GM23338 (cell line): ENCODE measurements around the gene GSTM1.

ENCODE experiments used
- EZH2 ChIP-seq: fragments of 200-600 bp; sonication (generic); IDR thresholded peaks from one replicate; pipeline ENCODE4 v1.8.0; 2017; ENCODE audit warnings: antibody characterized with exemption, mild to moderate bottlenecking, low read depth; ENCODE audit not compliant: unreplicated experiment
- TF ChIP-seq, protein P1 (sequence below), 2 experiments: fragments of 200-600 bp in 1 of 2; sonication (generic) in 1 of 2; conservative IDR thresholded peaks; 2 replicates each; pipeline versions ENCODE4 v1.5.1 to v1.6.1; 2016 to 2017; ENCODE audit warnings: antibody characterized with exemption in 2 of 2, low read depth in 2 of 2, mild to moderate bottlenecking in 2 of 2, moderate library complexity in 1 of 2

DNA sequence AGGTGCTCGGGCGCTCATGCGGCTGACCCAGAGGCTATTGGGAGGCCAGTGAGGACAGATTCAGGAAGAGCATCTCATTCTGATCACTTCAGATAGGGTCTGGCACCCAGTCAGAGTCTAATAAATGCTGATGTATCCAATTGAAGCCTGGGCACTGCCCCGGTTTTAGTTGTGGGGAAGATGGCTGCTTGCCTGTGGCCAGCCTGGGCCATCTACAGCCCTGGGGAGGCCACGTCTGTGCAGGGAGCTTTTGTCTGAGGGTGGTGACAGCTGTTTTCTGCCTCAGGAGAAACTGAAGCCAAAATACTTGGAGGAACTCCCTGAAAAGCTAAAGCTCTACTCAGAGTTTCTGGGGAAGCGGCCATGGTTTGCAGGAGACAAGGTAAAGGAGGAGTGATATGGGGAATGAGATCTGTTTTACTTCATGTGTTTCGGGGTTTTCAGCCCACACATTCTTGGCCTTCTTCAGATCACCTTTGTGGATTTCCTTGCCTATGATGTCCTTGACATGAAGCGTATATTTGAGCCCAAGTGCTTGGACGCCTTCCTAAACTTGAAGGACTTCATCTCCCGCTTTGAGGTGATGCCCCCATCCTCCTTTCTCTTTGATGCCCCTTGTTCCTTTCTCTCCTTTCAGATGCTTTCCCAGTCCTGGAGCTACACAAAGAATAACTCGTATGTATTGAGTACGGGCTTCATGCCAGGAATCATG lies 27.2 kb downstream of the GSTM1 start:
- TF ChIP-seq, protein P1, sequence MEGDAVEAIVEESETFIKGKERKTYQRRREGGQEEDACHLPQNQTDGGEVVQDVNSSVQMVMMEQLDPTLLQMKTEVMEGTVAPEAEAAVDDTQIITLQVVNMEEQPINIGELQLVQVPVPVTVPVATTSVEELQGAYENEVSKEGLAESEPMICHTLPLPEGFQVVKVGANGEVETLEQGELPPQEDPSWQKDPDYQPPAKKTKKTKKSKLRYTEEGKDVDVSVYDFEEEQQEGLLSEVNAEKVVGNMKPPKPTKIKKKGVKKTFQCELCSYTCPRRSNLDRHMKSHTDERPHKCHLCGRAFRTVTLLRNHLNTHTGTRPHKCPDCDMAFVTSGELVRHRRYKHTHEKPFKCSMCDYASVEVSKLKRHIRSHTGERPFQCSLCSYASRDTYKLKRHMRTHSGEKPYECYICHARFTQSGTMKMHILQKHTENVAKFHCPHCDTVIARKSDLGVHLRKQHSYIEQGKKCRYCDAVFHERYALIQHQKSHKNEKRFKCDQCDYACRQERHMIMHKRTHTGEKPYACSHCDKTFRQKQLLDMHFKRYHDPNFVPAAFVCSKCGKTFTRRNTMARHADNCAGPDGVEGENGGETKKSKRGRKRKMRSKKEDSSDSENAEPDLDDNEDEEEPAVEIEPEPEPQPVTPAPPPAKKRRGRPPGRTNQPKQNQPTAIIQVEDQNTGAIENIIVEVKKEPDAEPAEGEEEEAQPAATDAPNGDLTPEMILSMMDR (conservative IDR thresholded peaks at IDR 0.05; ENCODE audit: low read depth in 2 of 2): no peak
- TF ChIP-seq EZH2: no peak
